GM19395 (cell line): ENCODE measurements around the gene IP6K1.
A peak's percentile ranks its signal among the peaks of the same experiment; 100 is the strongest.
"Not testable (repeated sequence)": the region's sequence is repeated elsewhere in the genome, so short reads cannot be mapped to it uniquely, and the experiment has no call there.

Source experiments
- ATAC-seq: cut with Tn5 transposase; IDR thresholded peaks from one replicate; pipeline ENCODE4 v1.9.1; 2021; ENCODE audit warnings: mild to moderate bottlenecking, moderate library complexity; ENCODE audit not compliant: unreplicated experiment

Gene IP6K1

DNA sequence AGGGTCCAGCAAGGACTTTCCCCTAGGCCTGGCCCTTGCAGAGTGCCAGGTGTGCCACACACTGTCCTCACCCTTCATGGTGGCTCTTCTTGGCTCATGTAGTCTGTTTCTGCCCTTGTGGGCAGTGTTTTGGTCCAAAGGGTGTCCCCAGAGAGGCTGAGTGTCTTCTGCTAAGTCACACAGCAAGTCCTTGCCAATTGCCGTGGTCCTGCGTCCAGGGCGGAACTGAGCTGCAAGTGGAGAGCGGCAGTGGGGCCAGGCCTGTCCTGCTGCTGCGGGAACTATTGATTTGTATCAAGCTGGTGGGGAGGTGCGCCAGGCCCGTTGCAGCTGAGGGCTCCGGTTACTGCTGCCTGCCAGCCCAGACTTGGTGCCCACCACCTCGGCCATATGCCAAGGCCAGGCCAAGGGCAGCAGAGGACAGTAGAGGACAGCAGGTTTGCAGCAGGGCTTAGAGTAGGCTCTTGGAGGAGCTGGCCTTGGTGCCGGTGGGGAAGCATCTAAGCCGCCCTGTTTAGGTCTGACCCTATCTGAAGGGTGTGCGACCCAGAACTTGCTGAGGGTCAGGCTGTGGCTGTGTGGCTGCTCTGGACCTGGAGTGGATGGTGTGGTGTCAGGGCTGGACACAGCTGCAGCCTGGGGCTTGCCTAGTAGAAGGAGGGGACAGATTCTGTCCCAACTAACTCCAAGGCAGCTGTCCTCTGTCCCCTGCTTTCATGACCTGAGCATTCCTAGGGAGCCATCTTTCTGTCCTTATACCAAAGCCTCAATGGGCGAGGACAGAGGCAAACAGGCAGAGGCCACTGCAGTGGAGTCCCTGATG is 71.4 kb downstream of the IP6K1 start:
- no peak for ATAC-seq

DNA sequence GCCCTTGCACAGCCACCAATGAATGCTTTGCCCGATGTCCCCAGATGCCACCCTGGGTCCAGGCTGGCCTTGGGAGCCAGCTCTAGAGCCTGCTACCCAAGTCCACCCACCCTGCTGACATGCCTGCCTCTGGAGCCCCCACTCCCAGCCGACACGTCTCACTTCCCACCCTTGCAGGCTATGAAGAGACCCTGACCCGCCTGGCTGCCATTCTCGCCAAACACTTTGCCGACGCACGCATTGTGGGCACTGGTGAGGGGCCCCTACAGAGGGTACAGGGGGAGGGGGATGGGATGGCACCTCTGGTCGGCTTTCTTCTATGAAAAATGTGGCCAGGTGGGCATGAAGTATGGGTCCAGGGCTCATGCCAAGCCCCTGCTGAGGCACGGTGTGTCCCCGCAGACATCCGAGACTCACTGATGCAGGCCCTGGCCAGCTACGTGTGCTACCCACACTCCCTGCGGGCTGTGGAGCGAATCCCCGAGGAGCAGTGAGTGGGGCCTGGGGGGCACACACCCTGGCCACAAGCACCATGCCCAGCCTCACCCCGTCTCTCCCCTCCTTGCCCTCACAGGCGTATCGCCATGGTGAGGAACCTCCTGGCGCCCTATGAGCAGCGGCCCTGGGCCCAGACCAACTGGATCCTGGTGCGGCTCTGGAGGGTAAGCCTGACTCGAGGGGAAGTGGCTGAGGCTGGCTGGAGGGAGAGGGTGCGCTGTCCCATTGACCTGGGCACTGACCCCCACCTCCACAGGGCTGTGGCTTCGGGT is 72.8 kb downstream of the IP6K1 start:
- no peak for ATAC-seq

DNA sequence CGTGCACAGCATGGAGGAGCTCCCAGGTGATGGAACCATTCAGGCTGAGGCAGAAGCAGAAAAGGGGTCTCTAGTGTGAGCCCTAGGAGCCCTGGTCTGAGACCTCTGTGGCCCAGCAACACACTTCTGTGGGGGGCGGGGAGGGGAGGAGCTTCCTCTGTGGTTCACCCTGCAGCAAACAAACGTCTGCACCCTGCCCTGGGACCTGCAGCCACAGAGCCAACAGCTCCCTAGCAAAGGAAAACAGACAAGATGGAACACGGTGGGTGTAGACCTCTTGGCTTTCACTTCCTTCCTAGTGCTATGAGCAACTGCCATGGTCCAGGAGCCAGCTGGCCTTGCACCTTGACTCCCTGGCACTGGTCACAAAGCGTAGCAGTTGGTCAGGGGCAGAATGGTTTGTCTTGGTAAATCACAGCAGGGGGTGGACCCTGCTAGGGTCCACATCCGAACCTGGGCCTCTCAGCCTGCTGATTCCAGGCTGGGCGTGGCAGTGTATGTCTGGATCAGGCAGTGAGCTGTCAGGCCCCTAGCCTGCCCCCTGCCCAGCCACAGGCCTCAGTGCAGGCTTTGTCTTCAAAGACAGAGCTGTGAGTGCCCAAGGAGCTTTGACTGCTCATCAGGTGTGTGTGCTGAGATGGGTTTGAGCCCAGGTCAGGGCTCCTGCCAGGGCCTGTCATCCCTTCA is 73.6 kb downstream of the IP6K1 start:
- no peak for ATAC-seq

DNA sequence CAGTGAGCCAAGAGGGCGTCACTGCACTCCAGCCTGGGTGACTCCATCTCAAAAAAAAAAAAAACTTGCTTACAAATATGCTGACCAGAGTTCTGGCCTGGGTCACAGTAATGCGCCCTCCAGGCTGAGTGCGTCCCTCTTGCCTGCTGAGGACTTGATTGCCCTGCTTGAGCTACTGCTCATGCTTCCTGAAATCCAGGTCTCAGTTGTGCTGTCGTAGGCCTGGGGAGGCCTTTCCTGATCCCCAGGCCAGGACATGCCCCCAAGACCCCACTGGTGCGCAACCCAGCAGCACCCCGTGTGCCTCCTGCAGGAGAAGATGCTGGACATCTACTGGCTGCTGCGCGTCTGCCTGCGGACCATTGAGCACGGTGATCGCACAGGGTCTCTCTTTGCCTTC is 74.2 kb downstream of the IP6K1 start:
- ATAC-seq, result no peak

DNA sequence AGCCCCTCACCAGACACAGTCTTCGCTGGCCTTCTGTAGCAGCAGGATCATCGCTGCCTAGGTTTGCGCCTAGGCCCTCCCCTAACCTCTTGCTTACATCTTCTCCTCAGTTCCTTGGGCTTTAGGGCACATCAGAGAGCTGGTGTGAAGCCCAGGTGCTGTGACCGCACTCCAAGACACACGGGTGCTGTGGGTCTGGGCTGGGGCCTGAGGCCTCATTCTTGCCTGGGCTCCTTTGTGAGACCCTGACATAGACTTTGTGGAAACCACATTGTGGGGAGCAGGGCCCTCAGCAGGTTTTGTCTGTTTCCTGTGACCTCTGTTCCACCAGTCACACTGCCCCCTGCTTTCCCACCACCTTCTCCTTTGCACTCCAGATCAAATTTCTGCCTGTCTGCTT is 74.9 kb downstream of the IP6K1 start:
- ATAC-seq, result no peak

DNA sequence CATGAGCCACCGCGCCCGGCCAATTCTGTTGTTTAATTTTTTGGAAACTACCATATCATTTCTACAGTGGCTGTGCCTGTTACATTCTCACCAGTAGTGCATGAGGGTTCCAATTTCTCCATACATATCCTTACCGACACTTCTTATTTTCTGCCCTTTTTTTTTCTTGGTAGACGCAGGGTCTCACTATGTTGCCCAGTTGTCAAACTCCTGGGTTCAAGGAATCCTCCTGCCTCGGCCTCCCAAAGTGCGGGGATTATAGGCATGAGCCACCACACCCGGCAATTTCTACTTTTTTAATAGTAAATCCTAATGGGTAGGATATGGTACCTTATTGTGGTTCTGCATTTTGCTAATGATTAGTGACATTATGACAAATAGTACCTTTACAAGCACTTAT is 76.5 kb downstream of the IP6K1 start:
- no peak for ATAC-seq

DNA sequence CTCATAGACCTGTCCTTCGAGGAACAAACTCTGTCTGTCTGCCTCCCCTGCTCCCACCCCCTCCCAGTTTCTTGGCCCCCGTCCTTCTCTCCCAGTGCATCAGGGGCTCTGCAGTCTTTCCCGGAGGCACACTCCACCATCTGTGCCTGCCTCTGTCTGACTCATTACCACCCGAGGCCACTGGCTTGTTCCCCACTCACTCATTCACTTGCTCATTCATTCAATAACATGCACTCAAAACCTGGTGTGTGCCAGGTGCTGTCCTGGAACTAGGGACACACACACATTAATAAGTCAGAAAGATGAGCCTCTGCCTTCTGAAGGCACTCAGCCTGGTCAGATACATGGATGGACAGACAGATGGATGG is 79.2 kb downstream of the IP6K1 start:
- ATAC-seq, result no peak

DNA sequence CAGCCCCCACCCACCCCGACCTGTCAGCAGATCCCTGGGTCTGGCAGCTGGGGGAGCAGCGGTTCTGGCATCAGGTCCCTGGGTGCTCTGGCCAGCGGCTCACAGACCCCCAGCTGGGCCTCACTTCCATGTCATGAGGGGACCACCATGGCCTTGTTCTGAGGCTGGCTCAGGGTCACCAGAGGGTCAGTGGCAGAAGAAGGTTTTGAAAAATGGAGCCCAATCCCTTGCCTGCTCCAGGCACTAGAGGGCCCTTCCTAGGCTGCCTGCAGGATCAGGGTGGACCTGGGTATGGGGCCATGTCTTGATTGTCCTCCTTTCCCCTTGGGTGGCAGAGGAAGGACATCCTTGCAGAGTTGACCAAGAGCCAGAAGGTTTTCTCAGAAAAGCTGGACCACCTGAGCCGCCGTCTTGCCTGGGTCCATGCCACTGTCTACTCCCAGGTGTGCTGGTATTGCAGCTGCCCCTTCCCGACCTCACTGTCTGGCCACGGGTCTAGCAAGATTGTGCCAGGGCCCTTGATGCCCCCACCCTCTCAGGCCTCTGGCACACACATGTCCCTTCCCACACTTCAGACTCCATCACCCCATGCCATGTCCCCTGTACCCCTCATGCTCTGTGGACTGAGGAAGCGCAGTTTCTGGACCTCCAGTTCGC is 79.8 kb downstream of the IP6K1 start:
- no peak for ATAC-seq

DNA sequence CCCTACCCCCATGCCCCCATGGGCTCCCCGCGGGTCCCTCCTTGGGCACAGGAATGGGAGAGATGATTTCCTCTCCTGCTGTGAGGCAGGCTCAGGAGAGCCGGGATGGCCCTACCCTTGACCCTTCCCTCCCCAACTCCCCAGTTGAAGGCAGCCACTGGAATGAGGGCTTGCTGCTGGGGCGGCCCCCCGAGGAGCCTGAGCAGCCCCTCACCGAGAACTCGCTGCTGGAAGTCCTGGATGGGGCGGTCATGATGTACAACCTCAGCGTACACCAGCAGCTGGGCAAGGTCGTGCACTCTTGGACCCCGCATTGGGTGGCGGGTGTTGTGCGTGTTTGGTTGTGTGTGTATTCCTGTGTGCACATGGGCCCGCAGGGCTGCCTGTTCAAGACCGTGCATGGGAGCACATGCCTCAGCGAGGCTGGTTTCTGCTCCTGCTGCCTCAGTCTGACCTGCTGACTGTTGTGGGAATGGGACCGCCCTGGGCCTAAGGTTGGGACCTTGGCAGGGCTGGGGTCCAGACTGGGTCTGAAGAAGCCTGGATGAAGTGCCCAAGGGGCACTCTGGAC is 80.9 kb downstream of the IP6K1 start:
- ATAC-seq, result no peak

DNA sequence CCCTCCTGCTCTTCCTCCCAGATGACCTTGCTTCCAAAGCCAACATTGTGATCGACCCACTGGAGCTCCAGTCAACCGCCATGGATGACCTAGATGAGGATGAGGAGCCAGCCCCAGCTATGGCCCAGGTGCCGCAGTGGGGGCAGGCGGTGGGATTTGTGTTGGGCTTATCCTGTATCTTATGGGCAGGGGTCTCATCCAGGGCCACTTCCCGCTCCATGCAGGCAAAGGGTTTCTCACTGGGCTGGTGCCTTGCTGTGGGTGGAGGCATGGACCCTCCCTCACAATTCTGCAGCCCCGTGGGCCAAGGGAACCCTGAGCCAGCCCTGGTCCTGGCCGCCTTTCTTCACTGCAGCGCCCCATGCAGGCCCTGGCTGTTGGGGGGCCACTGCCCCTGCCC is 81.7 kb downstream of the IP6K1 start:
- no peak for ATAC-seq

DNA sequence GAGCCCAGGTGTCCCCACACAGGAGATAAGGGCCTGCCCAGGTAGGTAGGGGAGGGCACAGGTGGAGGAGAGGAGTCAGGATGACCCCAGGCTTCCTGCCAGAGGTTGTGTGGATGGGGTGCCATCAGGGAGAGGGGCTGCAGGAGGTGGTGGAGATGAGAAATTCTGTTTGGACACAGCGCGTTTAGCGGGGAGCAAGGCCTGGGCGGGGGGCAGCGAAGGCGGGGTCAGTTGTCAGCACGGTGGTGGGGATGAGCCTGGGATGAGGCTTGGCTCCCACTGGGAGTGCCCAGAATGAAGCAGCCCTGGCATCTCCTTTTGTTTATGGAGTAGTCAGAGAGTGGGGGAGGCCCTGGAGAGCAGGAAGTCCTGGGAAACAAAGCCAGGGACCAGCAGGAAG is 82.4 kb downstream of the IP6K1 start:
- ATAC-seq, result no peak

DNA sequence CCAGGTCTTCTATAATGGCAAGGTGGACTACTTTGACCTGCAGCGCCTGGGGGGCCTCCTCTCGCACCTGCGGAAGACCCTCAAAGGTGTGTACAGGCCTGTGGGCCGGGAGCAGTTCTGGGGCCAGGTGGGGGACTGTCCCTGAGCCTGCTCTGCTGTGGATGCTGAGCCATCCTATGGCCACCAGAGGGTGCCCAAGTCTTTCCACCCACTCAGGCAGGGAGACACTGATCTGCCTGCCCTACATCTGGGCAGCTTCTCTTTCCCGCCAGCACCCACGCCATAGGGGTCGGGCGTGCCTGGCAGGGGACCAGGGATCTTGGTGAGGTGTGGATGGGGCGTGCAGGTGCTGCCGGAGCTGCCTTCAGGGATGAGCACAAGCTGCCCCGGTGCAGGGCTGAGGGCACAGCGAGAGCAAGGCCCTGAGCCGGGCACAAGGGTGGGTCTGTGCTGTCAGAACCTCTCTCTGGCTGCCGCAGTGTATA is 82.9 kb downstream of the IP6K1 start:
- ATAC-seq, result peak; percentile 82

DNA sequence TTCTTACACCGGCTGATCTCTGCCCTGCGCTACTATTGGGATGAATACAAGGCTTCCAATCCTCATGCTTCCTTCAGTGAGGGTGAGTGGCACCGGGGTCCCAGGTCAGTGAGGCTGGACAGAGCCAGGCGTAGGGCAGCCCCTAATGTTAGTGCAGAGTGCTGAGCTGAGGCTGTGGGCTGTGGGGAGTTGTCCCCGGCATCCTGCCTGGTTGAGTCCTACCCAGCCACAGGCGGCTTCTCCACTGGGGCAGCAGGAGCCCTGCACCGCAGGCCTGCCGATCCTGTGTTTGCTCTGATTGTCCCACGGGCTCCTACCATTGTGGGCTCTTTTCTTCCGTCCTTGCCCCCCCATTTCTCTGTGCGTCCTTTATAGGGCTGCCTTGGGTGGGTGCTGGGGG is 83.7 kb downstream of the IP6K1 start:
- ATAC-seq, result no peak

DNA sequence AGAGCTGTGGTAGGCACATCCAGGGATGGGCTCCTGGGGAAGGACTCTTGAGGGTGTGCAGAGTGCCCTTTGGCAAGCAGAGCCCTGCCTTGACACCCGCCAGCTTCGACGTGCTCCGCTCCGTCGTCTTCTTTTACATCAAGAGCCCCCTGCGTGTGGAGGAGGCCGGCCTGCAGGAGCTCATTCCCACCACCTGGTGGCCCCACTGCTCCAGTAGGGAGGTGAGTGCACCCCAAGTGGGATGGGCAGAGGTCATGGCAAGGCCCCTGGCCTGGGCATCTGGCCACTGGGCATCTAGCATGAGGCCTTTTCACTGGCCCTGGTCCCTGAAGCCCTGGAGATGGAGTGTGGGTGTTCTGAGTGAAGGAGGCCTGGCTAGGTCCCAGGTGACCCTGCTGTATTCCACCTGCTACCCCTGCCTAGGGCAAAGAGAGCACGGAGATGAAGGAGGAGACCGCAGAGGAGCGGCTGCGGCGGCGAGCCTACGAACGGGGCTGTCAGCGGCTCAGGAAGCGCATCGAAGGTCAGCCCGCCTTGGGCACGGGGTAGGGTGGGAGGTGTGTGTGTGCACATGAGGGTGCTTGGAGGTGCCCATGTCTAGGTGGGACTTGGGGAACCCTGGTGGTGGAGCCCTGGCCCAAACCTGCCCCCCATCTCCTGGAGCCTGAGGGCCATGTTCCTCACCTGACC is 84.8 kb downstream of the IP6K1 start:
- ATAC-seq, result no peak

DNA sequence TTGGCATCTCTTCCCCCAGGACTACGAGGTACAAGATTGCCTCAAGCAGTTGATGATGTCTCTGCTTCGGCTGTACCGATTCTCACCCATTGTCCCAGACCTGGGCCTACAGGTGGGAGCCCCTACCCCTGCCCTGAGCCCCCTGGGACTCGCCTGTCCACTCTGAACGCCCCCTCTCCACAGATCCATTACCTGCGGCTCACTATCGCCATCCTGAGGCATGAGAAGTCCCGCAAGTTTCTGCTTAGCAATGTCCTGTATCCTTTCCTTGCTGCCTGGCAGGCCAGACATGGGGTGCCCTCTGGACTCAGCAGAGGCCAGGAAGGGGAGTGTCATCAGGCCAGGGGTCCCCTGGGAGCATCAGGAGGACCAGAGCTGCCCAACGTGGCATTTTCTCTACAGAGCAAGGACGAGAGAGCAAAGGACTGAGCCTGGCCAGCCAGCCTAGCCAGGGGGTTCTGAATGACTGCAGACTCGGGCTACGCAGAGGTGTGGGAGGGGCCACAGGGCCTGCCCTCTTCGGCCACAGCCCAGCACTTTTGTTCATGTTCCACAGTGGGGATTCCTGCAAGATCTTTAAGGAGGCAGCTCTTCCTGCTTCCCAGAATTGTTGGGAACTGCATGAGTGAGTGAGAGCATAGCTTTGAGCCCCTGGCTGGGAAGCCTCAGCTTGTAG is 85.8 kb downstream of the IP6K1 start:
- ATAC-seq, result no peak

DNA sequence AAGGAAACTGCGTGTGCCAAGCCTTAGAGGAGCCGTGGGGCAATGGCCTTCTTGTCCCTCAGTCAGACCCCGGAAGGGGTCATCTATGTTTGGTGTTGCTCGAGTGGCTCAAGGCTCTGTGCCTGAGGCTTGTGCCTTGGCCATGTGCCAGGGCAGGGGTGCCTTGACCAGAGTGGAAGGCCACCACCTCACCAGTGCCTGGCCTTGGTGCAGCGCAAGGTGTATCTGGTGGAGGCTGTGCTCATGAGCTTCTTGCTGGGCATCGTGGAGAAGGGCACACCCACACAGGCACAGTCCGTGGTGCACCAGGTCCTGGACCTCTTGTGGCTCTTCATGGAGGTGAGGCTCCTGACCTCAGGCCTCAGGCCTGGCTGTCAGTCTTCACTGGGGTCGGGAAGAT is 86.3 kb downstream of the IP6K1 start:
- ATAC-seq, result no peak

DNA sequence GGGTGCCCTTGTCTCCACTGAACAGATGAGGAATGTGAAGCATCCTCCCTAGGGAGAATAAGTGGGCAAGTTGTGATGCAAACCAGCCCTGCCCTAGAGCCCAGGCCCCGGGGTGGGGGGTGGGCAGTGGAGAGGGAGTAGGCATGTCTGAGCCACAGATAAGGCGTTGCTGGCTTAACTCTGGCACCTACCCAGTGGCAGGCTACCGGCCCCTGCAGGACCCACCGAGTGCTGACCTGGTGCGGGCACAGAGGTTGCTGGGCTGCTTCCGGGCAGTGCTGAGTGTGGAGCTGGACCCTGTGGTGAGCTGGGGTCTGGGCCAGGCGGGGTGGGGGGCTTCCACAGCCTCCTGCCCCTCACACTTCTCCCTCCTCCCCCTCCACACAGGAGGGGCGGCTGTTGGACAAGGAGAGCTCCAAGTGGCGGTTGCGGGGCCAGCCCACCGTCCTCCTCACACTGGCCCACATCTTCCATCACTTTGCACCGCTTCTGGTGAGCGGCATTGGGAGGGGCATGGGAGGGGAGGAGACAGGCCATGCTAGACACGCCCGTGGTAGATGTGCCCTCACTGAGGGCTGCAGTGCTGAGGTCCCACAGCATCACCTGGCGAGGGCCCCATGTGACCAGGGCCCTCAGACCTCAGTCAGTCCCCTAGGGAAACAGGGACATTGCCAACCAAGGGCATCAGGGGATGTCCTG is 86.9 kb downstream of the IP6K1 start:
- no peak for ATAC-seq

DNA sequence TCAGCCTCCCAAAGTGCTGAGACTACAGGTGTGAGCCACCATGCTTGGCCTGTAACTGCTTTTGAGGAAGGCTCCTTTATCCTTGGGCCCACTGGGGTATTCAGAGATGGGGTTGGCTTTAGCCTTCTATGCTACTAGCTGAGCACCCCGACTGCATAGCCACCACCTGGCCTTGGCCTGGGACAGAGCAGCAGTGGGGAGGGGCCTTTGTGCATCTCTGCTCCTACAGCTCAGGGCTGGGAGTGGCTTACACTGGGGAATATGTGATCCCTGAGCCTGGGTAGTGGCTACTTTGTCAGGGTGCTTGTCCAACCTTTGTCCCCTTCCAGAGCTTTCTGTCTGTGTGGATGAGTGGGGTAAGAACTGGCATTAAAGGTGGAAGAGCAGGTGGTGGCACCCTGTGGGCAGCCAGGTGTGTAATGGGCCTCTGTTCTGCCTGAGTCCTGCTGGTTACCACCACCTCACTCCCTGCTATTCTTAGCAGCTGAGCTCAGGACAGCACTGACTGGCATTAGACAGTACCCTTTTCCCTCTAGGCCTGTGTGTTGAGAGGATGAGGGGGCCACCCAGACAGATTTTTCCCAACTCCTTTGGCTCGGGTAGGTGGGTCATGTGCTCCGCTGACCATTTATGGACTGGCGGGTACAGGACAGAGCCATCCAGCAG is 90.9 kb downstream of the IP6K1 start:
- not testable (repeated sequence) for ATAC-seq
